CD14-positive monocyte (primary cell): Measurements from ENCODE around the gene C10orf67. TPM values are rescaled to one million over a fixed set of nuclear protein-coding genes. Genes with fewer than 3 reads are reported as not detected.

Experiments used
- DNase-seq, 3 donors: peaks; one replicate each; pipeline ENCODE4 v3.0.0-alpha.2; 2011 to 2022
- H2AFZ ChIP-seq: 2 replicates; pipeline ENCODE4 v1.6.0; 2012; ENCODE audit warnings: mild to moderate bottlenecking, low read depth, low read length, inconsistent platforms; ENCODE audit not compliant: insufficient read depth, poor library complexity, severe bottlenecking
- H3K27ac ChIP-seq, 2 donors: 1 replicate in 1 of 2; 2 replicates in 1 of 2; pipeline ENCODE4 v1.5.1; 2012 to 2013; ENCODE audit warnings: low read length in 2 of 2, control low read depth in 1 of 2, inconsistent platforms in 1 of 2, low read depth in 1 of 2, mild to moderate bottlenecking in 1 of 2
- H3K27me3 ChIP-seq, 2 donors: one replicate each; pipeline versions ENCODE4 v1.6.0 to v1.6.1; 2011 to 2013; ENCODE audit warnings: low read length in 2 of 2; ENCODE audit not compliant: control insufficient read depth in 2 of 2, insufficient read depth in 2 of 2
- H3K36me3 ChIP-seq, 2 donors: replicated peaks in 1 of 2; 1 replicate in 1 of 2; 2 replicates in 1 of 2; pipeline versions ENCODE4 v1.5.1 to v1.6.1; 2012 to 2013; ENCODE audit warnings: low read length in 2 of 2, control low read depth in 1 of 2, inconsistent platforms in 1 of 2, mild to moderate bottlenecking in 1 of 2; ENCODE audit not compliant: insufficient read depth in 2 of 2, control insufficient read depth in 1 of 2
- H3K4me1 ChIP-seq, 2 donors: 1 replicate in 1 of 2; 2 replicates in 1 of 2; pipeline versions ENCODE4 v1.5.1 to v1.6.1; 2012 to 2013; ENCODE audit warnings: low read length in 2 of 2, control low read depth in 1 of 2, inconsistent platforms in 1 of 2, mild to moderate bottlenecking in 1 of 2, moderate library complexity in 1 of 2; ENCODE audit not compliant: insufficient read depth in 2 of 2, control insufficient read depth in 1 of 2
- H3K4me2 ChIP-seq: replicated peaks from 2 replicates; pipeline ENCODE3; 2012; ENCODE audit warnings: low read length, moderate library complexity, mild to moderate bottlenecking; ENCODE audit not compliant: poor library complexity, severe bottlenecking; ENCODE audit errors: extremely low read depth
- H3K4me3 ChIP-seq, 3 experiments: fragments of 200-600 bp in 1 of 3; sonication (generic) in 1 of 3; replicated peaks in 1 of 3; 1 replicate in 2 of 3; 2 replicates in 1 of 3; pipeline ENCODE4 v1.5.1; 2011 to 2013; ENCODE audit warnings: low read length in 3 of 3, mild to moderate bottlenecking in 3 of 3, control low read depth in 2 of 3, low read depth in 2 of 3, inconsistent platforms in 1 of 3, moderate library complexity in 1 of 3
- H3K79me2 ChIP-seq: 2 replicates; pipeline ENCODE4 v1.6.0; 2012; ENCODE audit warnings: mild to moderate bottlenecking, control low read depth, inconsistent platforms, low read length, moderate library complexity; ENCODE audit not compliant: insufficient read depth
- H3K9ac ChIP-seq: 2 replicates; pipeline ENCODE4 v1.6.0; 2017; ENCODE audit warnings: low read length, mild to moderate bottlenecking; ENCODE audit not compliant: insufficient read depth, poor library complexity, severe bottlenecking
- H3K9me3 ChIP-seq, 2 donors: replicated peaks in 1 of 2; 1 replicate in 1 of 2; 2 replicates in 1 of 2; pipeline versions ENCODE4 v1.5.1 to v1.6.1; 2012 to 2013; ENCODE audit warnings: low read length in 2 of 2, control low read depth in 1 of 2; ENCODE audit not compliant: control insufficient read depth in 1 of 2, insufficient read depth in 1 of 2
- H4K20me1 ChIP-seq: 2 replicates; pipeline ENCODE4 v1.6.0; 2012; ENCODE audit warnings: mild to moderate bottlenecking, low read length, control low read depth, moderate library complexity; ENCODE audit not compliant: insufficient read depth
- H3K27ac Mint-ChIP-seq, 7 donors: one replicate each; pipeline ENCODE4 v1.8.0; 2020; ENCODE audit warnings: mild to moderate bottlenecking in 7 of 7, mixed read lengths in 7 of 7, moderate library complexity in 6 of 7, inconsistent platforms in 2 of 7
- H3K27me3 Mint-ChIP-seq, 3 donors: one replicate each; pipeline ENCODE4 v1.8.0; 2021 to 2022; ENCODE audit warnings: low read depth in 3 of 3, mild to moderate bottlenecking in 3 of 3, mixed read lengths in 3 of 3, moderate library complexity in 3 of 3, inconsistent platforms in 1 of 3
- H3K36me3 Mint-ChIP-seq, 2 donors: one replicate each; pipeline ENCODE4 v1.8.0; 2020; ENCODE audit warnings: mixed read lengths in 2 of 2, inconsistent platforms in 1 of 2, mild to moderate bottlenecking in 1 of 2
- H3K4me1 Mint-ChIP-seq: one replicate; pipeline ENCODE4 v1.8.0; 2020; ENCODE audit warnings: mild to moderate bottlenecking, mixed read lengths
- H3K4me3 Mint-ChIP-seq, 2 donors: one replicate each; pipeline ENCODE4 v1.8.0; 2020; ENCODE audit warnings: mild to moderate bottlenecking in 2 of 2, mixed read lengths in 2 of 2, moderate library complexity in 1 of 2
- H3K9me3 Mint-ChIP-seq, 7 donors: one replicate each; pipeline ENCODE4 v1.8.0; 2020 to 2022; ENCODE audit warnings: mixed read lengths in 7 of 7, mild to moderate bottlenecking in 6 of 7, moderate library complexity in 6 of 7, inconsistent platforms in 2 of 7
- WGBS: methylation state at CpG from one replicate; pipeline ENCODE4 v1.1.5; 2013; ENCODE audit warnings: missing lambda C conversion rate; ENCODE audit not compliant: insufficient coverage; 5-methylcytosine and 5-hydroxymethylcytosine counted together
- intact Hi-C, 2 donors: fragments of 100-400 bp; cut with micrococcal nuclease; formaldehyde crosslinking; loops; one replicate each; pipeline versions ENCODE4 v1.15.0 to v1.15.1; 2023
- polyA plus RNA-seq, 3 donors: library from polyadenylated mRNA; depleted of rRNA in 1 of 3; unstranded in 2 of 3; stranded (reverse) in 1 of 3; fragments of 300-500 nt in 2 of 3; fragments of >200 nt in 1 of 3; fragmentation: Illumina TruSeq in 2 of 3; gene quantifications; 1 replicate in 2 of 3; 2 replicates in 1 of 3; pipeline ENCODE4 v1.2.3, GENCODE V29; 2012 to 2021
- TF ChIP-seq, protein P1 (sequence below): fragments of 200-600 bp; IDR thresholded peaks from one replicate; pipeline ENCODE4 v1.8.0; 2022; ENCODE audit warnings: antibody characterized with exemption, mild to moderate bottlenecking

The C10orf67 gene
- polyA plus RNA-seq, 3 donors = not detected

DNA sequence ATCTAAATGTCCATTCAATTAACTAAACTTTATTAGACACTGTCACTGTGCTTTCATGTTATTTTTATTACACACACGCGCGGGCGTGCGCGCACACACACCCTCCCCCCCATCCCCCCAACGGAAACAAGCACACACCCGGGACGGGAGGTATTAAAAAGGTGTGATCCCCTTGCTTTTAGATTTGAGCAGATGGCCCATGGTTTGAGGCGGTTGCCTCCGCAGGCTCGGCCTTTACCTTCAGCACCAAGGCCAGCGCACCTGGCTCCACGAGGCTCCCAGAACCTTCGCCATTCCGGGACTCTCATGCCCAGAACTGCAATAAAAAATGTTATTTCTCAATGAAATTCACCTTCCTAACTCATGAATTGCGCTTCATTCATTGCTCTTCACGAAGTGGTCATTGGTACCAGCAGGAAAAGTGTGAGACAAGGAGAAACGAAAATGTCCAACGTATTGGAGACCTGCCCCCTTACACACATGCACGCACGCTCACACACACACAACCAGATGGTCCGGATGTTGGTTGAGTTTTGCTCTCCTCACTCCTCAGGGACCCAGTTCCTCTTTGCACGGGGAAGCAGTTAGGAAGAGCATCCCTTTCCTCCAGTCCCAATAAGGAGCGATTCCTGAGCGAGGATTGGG lies 173.2 kb downstream of the C10orf67 start:
- Histone ChIP-seq H3K27ac (no peak overlapping the region), H4K20me1 (no peaks in the 10 kb centered on the region), H3K79me2 (no peaks in the 10 kb centered on the region), H3K4me2 (no peak overlapping the region), H2AFZ (no peak overlapping the region), H3K9ac (no peak overlapping the region), H3K4me3 (no peak overlapping the region), H3K4me1 (no peaks in the 10 kb centered on the region), H3K27me3 (peaks cover 36 to 69% of the 10 kb centered on the region in 2 donors), H3K36me3 (no peaks in the 10 kb centered on the region), H3K9me3 (peaks cover 0 to 4% of the 10 kb centered on the region in 2 donors)
- intact Hi-C loops = no loop called here
- H3K36me3 Mint-ChIP-seq = no peaks in the 10 kb centered on the region
- H3K4me1 Mint-ChIP-seq = no peaks in the 10 kb centered on the region
- 10% methylated on average over 11 of the region's 26 CpGs for WGBS
- peaks cover 0 to 5% (median 0%) of the 10 kb centered on the region in 7 donors for H3K9me3 Mint-ChIP-seq
- DNase-seq = no peak
- H3K27ac Mint-ChIP-seq = no peak overlapping the region
- H3K27me3 Mint-ChIP-seq = peaks cover 58 to 83% (median 67%) of the 10 kb centered on the region in 3 donors
- TF ChIP-seq, protein P1, sequence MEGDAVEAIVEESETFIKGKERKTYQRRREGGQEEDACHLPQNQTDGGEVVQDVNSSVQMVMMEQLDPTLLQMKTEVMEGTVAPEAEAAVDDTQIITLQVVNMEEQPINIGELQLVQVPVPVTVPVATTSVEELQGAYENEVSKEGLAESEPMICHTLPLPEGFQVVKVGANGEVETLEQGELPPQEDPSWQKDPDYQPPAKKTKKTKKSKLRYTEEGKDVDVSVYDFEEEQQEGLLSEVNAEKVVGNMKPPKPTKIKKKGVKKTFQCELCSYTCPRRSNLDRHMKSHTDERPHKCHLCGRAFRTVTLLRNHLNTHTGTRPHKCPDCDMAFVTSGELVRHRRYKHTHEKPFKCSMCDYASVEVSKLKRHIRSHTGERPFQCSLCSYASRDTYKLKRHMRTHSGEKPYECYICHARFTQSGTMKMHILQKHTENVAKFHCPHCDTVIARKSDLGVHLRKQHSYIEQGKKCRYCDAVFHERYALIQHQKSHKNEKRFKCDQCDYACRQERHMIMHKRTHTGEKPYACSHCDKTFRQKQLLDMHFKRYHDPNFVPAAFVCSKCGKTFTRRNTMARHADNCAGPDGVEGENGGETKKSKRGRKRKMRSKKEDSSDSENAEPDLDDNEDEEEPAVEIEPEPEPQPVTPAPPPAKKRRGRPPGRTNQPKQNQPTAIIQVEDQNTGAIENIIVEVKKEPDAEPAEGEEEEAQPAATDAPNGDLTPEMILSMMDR = no peak
- peak overlapping the region in 1 of 2 donors; percentile 60 for H3K4me3 Mint-ChIP-seq

- 0% methylated on average over 1 of the region's 5 CpGs for WGBS
- peaks cover 2% of the 10 kb centered on the region for H3K4me1 Mint-ChIP-seq
- Histone ChIP-seq H3K79me2 (no peaks in the 10 kb centered on the region), H4K20me1 (no peaks in the 10 kb centered on the region), H3K4me3 (no peak overlapping the region), H3K4me1 (no peaks in the 10 kb centered on the region), H3K36me3 (no peaks in the 10 kb centered on the region), H3K4me2 (peak overlapping the region; percentile 4), H3K27me3 (peaks cover 0 to 3% of the 10 kb centered on the region in 2 donors), H2AFZ (no peak overlapping the region), H3K9ac (no peak overlapping the region), H3K27ac (no peak overlapping the region), H3K9me3 (no peaks in the 10 kb centered on the region)
- peak; percentile 17 to 49 (median 34) for DNase-seq
- H3K9me3 Mint-ChIP-seq = no peaks in the 10 kb centered on the region
- no peak overlapping the region for H3K4me3 Mint-ChIP-seq
- no peak overlapping the region for H3K27ac Mint-ChIP-seq
- TF ChIP-seq, protein P1 = peak; percentile 95
- no peaks in the 10 kb centered on the region for H3K36me3 Mint-ChIP-seq
- intact Hi-C loops = loop anchor here (2.0 to 10.0 kb wide), 3 partner anchors 1039 to 1356 kb away; no protein-coding TSS in a partner anchor
- H3K27me3 Mint-ChIP-seq = peaks cover 9 to 21% (median 11%) of the 10 kb centered on the region in 3 donors
These were observed 186.2 kb downstream of the C10orf67 start for GRCh38 chr10:23158370-23158769.
